HL-60 (cell line): Measurements from ENCODE around the gene CCNC.

ENCODE experiments used
- DNase-seq, 2 experiments: peaks; one replicate each; pipeline ENCODE4 v3.0.0-alpha.2; 2010 to 2020; ENCODE audit warnings: low read depth in 1 of 2, low spot score in 1 of 2
- H3K27ac ChIP-seq: fragments of 250-450 bp; sonication (Bioruptor Pico); replicated peaks from 2 replicates; pipeline ENCODE4 v1.5.1; 2020; ENCODE audit warnings: mild to moderate bottlenecking, moderate library complexity
- H3K27me3 ChIP-seq: fragments of 250-450 bp; sonication (Bioruptor Pico); 2 replicates; pipeline ENCODE4 v1.5.1; 2021; ENCODE audit warnings: mild to moderate bottlenecking, moderate library complexity; ENCODE audit not compliant: insufficient read depth, poor library complexity, severe bottlenecking
- H3K4me3 ChIP-seq: replicated peaks from 2 replicates; pipeline ENCODE4 v1.5.1; 2011; ENCODE audit warnings: mild to moderate bottlenecking, control low read depth, low read length; ENCODE audit not compliant: insufficient read depth
- GABPA ChIP-seq: IDR thresholded peaks from 2 replicates; pipeline ENCODE4 v1.6.1; 2012; ENCODE audit warnings: low read depth
- POLR2AphosphoS5 ChIP-seq: IDR thresholded peaks from 2 replicates; pipeline ENCODE4 v1.6.1; 2012; ENCODE audit warnings: low read depth
- SPI1 ChIP-seq: IDR thresholded peaks from 2 replicates; pipeline ENCODE4 v1.6.1; 2012; ENCODE audit warnings: low read depth, mild to moderate bottlenecking, borderline replicate concordance
- TF ChIP-seq, protein P1 (sequence below): IDR thresholded peaks from one replicate; pipeline ENCODE4 v1.5.1; 2011; ENCODE audit warnings: low read length, control low read depth, inconsistent platforms; ENCODE audit not compliant: insufficient read depth
- TF ChIP-seq, protein P2 (sequence below): IDR thresholded peaks from 2 replicates; pipeline ENCODE4 v1.6.1; 2012; ENCODE audit warnings: low read depth; ENCODE audit not compliant: insufficient replicate concordance

The CCNC gene

DNA sequence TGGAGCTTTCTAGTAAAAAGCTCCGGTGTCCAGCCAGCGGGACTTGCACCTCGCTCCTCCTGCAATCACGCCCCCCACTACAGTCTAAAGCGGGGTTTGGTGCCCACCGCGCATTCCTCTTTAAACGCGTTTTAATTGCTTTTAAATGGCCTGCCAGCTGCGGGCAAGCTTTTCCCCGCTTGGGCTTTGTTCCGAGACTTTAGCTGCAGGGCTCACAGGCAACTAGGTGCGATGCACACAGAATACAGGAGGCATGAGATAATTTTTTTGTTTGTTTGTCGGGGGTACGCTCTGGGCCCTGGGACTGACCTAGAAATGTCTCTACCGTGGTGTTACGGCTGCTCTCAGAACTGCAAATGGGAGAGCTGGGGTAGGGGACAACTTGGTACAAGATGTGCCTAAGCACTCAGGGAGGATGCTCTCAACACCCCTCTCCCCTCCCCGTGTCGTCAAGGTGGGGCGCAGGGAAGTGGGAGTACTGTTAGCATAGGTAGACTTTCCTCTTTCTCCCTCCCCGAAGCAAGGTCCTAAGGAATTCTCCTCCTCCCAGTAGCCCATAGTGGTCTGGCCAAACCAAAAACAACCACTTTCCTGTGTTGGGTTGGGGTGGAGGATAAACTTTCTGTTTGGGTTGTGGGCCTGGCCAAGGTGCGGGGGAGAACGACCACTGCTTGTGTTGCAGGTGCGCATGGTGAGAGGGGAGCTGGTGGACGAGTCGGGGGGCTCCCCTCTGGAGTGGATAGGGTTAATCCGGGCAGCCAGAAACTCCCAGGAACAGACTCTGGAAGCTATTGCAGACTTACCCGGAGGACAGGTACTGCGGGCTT lies 39.8 kb upstream of the CCNC start:
- TF ChIP-seq SPI1 (no peak), GABPA (no peak), POLR2AphosphoS5 (no peak)
- TF ChIP-seq, protein P1, sequence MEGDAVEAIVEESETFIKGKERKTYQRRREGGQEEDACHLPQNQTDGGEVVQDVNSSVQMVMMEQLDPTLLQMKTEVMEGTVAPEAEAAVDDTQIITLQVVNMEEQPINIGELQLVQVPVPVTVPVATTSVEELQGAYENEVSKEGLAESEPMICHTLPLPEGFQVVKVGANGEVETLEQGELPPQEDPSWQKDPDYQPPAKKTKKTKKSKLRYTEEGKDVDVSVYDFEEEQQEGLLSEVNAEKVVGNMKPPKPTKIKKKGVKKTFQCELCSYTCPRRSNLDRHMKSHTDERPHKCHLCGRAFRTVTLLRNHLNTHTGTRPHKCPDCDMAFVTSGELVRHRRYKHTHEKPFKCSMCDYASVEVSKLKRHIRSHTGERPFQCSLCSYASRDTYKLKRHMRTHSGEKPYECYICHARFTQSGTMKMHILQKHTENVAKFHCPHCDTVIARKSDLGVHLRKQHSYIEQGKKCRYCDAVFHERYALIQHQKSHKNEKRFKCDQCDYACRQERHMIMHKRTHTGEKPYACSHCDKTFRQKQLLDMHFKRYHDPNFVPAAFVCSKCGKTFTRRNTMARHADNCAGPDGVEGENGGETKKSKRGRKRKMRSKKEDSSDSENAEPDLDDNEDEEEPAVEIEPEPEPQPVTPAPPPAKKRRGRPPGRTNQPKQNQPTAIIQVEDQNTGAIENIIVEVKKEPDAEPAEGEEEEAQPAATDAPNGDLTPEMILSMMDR, result no peak
- TF ChIP-seq, protein P2, sequence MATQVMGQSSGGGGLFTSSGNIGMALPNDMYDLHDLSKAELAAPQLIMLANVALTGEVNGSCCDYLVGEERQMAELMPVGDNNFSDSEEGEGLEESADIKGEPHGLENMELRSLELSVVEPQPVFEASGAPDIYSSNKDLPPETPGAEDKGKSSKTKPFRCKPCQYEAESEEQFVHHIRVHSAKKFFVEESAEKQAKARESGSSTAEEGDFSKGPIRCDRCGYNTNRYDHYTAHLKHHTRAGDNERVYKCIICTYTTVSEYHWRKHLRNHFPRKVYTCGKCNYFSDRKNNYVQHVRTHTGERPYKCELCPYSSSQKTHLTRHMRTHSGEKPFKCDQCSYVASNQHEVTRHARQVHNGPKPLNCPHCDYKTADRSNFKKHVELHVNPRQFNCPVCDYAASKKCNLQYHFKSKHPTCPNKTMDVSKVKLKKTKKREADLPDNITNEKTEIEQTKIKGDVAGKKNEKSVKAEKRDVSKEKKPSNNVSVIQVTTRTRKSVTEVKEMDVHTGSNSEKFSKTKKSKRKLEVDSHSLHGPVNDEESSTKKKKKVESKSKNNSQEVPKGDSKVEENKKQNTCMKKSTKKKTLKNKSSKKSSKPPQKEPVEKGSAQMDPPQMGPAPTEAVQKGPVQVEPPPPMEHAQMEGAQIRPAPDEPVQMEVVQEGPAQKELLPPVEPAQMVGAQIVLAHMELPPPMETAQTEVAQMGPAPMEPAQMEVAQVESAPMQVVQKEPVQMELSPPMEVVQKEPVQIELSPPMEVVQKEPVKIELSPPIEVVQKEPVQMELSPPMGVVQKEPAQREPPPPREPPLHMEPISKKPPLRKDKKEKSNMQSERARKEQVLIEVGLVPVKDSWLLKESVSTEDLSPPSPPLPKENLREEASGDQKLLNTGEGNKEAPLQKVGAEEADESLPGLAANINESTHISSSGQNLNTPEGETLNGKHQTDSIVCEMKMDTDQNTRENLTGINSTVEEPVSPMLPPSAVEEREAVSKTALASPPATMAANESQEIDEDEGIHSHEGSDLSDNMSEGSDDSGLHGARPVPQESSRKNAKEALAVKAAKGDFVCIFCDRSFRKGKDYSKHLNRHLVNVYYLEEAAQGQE, result no peak
- Histone ChIP-seq H3K4me3 (no peak overlapping the region), H3K27me3 (peaks cover 57% of the 10 kb centered on the region), H3K27ac (no peak overlapping the region)
- DNase-seq, result no peak

DNA sequence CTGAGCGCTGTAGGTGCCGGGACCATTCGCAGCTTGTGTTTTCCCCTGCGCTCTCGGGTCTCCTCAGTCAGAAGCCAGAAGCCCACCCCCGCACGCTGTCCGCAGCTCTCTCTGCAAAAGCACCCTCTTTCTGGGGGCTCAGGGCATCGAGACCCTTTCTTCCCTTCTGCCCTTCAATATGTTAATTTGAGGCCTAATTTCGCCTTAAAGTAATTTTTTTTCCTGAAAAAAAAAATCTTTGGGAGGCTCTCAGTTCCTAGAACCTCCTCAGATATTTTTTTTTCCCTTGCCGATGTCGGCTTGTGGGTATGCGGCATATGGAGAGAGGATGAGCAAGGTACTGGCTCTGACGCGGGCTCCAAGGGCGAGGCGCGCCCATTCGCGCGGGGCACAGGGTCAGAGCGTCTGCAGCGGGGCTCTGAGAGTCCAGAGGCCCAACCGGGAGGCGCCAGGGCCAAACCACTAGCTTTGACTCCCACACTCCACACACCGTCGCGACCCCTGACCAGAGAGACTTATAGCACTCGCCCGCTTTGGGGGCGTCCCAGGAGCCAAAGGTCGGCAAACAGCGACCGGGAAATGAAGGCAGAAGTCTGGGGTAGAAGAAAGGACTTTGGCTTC lies 39.1 kb upstream of the CCNC start:
- no peak for DNase-seq
- no peak for TF ChIP-seq POLR2AphosphoS5
- TF ChIP-seq, protein P1, result no peak
- TF ChIP-seq, protein P2, result no peak
- TF ChIP-seq SPI1, result no peak
- no peak for TF ChIP-seq GABPA
- Histone ChIP-seq H3K27ac (no peak overlapping the region), H3K4me3 (no peak overlapping the region), H3K27me3 (peaks cover 64% of the 10 kb centered on the region)

DNA sequence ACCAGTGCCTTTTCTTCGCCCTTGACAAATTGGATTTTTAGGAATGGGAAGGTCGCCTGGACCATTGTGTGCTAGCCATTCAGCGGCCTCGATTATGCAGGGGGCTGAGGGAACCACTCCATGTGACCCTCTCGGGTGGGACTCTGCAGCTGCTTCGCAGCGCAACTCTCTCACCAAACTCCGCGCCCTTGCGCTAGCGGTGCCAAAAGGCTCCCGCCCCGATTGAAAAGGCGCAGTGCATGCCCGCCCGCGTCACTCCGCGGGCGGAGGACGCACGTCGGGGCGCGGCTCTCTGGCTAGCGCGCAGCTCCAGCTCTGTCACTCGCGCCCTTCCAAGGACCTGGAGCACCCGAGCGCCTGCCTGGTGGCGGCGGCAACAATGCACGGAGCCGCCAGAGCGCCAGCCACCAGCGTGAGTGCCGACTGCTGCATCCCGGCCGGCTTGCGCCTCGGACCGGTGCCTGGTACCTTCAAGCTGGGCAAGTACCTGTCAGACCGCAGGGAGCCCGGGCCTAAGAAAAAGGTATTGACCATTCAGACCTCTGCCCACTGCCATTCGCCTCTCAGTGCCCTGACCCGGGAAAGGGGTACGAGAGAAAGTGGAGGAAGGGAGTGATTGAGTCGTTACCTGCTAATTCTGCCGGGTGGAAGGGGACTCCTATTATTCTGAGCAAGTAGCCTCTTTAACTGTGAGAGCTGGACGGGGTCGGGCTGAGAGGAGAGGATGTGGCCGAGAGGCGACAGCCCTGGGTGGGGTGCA lies 38.4 kb upstream of the CCNC start, which contains the start of gene PRDM13:
TSS of gene PRDM13 (plus strand) at position 178 of the 760 bp plus-strand sequence. CDS start at position 380, 202 bp downstream.
- Histone ChIP-seq H3K27me3 (peaks cover 68% of the 10 kb centered on the region), H3K4me3 (no peak within 1 kb of the TSS), H3K27ac (no peak within 1 kb of the TSS)
- TF ChIP-seq, protein P2, result no peak
- TF ChIP-seq GABPA, result no peak
- TF ChIP-seq, protein P1, result no peak
- no peak for TF ChIP-seq POLR2AphosphoS5
- no peak for TF ChIP-seq SPI1
- no peak for DNase-seq
